Measurements from ENCODE around the gene RRAGB. TPM values are rescaled to one million over a fixed set of nuclear protein-coding genes. Genes with fewer than 3 reads are reported as not detected.
"Not testable (repeated sequence)": the region's sequence is repeated elsewhere in the genome, so short reads cannot be mapped to it uniquely, and the experiment has no call there.

Gene RRAGB, protein sequence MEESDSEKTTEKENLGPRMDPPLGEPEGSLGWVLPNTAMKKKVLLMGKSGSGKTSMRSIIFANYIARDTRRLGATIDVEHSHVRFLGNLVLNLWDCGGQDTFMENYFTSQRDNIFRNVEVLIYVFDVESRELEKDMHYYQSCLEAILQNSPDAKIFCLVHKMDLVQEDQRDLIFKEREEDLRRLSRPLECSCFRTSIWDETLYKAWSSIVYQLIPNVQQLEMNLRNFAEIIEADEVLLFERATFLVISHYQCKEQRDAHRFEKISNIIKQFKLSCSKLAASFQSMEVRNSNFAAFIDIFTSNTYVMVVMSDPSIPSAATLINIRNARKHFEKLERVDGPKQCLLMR
- total RNA-seq = 20.2 TPM
- polyA plus RNA-seq = 51.3 TPM
- long read RNA-seq, donor 1 = 0 reads
- long read RNA-seq, donor 2, transcript RRAGB-202 (10 exons, 2,061 nt) = major isoform, 8 of 10 reads
- long read RNA-seq, donor 2, partial matches to known transcripts = 0 of 10 reads
- long read RNA-seq, donor 2, other reads (novel, unspliced or antisense) = 0 of 10 reads
- long read RNA-seq, donor 3, partial matches to known transcripts = 0 of 4 reads
- long read RNA-seq, donor 3, other reads (novel, unspliced or antisense) = 0 of 4 reads
- long read RNA-seq, donor 4, partial matches to known transcripts = 0 of 1 reads
- long read RNA-seq, donor 4, other reads (novel, unspliced or antisense) = 0 of 1 reads
- long read RNA-seq, donor 5, partial matches to known transcripts = 0 of 8 reads
- long read RNA-seq, donor 5, other reads (novel, unspliced or antisense) = 0 of 8 reads
- long read RNA-seq, donor 6, partial matches to known transcripts = 0 of 2 reads
- long read RNA-seq, donor 6, other reads (novel, unspliced or antisense) = 0 of 2 reads
- long read RNA-seq, donor 7, partial matches to known transcripts = 0 of 5 reads
- long read RNA-seq, donor 7, other reads (novel, unspliced or antisense) = 0 of 5 reads
- long read RNA-seq, donor 8 = 0 reads
- long read RNA-seq, donor 9, partial matches to known transcripts = 0 of 1 reads
- long read RNA-seq, donor 9, other reads (novel, unspliced or antisense) = 0 of 1 reads
- long read RNA-seq, donor 10, partial matches to known transcripts = 0 of 2 reads
- long read RNA-seq, donor 10, other reads (novel, unspliced or antisense) = 0 of 2 reads

DNA sequence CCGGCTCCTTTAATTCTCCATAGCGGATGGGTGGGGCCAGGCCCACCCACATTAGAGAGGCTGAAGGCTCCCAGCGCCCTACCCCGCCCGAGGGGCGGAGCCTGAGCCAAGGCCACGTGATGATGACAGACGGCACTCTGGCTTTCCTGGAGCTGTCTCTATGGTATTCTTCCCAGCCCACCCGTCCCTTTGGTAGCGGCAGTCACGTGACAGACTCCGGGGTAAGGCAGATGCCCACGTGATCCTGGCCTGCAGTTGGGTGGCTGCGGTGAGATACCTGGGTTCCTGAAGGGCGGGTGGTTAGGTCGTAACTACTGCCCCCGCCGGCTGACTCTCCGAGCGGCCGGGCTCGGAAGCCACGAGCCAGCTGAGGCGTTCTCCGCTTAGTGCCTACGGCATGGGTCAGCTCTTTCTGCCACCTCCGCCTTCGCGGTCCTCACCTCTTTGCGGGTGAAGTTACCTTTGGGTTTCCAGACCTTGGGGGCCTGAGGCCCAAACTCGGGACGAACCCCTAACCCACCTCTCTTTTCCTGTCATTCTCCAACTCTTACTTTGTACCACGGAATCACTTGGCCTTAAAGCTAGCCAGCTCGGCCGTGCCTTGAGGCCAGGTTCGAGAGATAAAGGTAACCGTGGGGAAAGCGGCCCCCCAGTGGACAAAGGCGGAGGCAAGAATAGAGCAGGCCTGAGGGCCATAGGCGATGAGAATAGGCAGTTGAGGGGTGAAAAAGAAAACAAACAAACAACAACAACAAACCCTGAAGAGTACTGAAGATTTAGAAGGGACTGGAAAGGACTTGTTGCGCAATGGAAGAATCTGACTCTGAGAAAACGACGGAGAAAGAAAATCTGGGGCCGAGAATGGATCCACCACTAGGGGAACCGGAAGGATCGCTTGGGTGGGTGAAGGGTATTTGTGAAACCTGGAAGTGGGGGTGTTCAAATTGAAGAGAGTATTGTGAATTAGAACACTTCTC is at the start of gene RRAGB:
TSS of gene RRAGB (plus strand) at position 229 of the 977 bp plus-strand sequence. CDS start at position 808, 579 bp downstream.
- Histone ChIP-seq H3K9me3 (ENCODE audit: control insufficient read depth in 2 of 2, insufficient read depth in 1 of 2, low read length in 1 of 2) (no peaks in the 10 kb centered on the region), H3K36me3 (ENCODE audit: control insufficient read depth in 2 of 2, insufficient read depth in 2 of 2, low read length in 1 of 2) (peaks cover 0 to 7% of the 10 kb centered on the region in 2 donors), H3K27ac (ENCODE audit: low read depth in 1 of 2, low read length in 1 of 2) (peak within 1 kb of the TSS; percentile 91 to 92), H3K27me3 (ENCODE audit: control insufficient read depth in 2 of 2, insufficient read depth in 1 of 2, low read length in 1 of 2) (no peaks in the 10 kb centered on the region), H3K4me3 (ENCODE audit: low read length in 2 of 2) (peak within 1 kb of the TSS; percentile 75 to 76), H3K4me1 (ENCODE audit: control insufficient read depth in 2 of 2, insufficient read depth in 2 of 2, low read length in 2 of 2) (peaks cover 0 to 3% of the 10 kb centered on the region in 2 donors)
- DNase-seq (ENCODE audit: low read depth in 6 of 9, low spot score in 9 of 9) = peak; percentile 71 to 96 (median 88)
- WGBS = under 1% methylated on average over 46 of the region's 46 CpGs

DNA sequence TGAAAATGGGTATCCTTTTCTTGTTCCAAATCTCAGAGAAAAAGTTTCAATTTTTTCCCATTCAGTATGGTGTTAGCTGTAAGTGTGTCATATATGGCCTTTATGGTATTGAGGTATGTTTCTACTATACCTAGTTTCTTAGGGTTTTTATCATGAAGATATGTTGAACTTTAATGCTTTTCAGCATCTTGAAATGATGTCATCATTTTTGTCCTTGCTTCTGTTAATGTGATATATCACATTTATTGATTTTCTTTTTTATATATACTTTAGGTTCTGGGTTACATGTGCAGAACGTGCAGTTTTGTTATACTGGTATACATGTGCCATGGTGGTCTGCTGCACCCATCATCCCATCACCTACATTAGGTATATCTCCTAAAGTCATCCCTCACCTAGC is 49.5 kb upstream of the RRAGB start:
- H3K27ac ChIP-seq (ENCODE audit: low read depth in 1 of 2, low read length in 1 of 2) = no peak overlapping the region
- no peaks in the 10 kb centered on the region for H3K9me3 ChIP-seq (ENCODE audit: control insufficient read depth in 2 of 2, insufficient read depth in 1 of 2, low read length in 1 of 2)
- H3K27me3 ChIP-seq (ENCODE audit: control insufficient read depth in 2 of 2, insufficient read depth in 1 of 2, low read length in 1 of 2) = no peaks in the 10 kb centered on the region
- 93% methylated on average over 1 of the region's 1 CpG for WGBS
- no peaks in the 10 kb centered on the region for H3K36me3 ChIP-seq (ENCODE audit: control insufficient read depth in 2 of 2, insufficient read depth in 2 of 2, low read length in 1 of 2)
- no peak overlapping the region for H3K4me3 ChIP-seq (ENCODE audit: low read length in 2 of 2)
- no peaks in the 10 kb centered on the region for H3K4me1 ChIP-seq (ENCODE audit: control insufficient read depth in 2 of 2, insufficient read depth in 2 of 2, low read length in 2 of 2)
- no peak for DNase-seq (ENCODE audit: low read depth in 6 of 9, low spot score in 9 of 9)

DNA sequence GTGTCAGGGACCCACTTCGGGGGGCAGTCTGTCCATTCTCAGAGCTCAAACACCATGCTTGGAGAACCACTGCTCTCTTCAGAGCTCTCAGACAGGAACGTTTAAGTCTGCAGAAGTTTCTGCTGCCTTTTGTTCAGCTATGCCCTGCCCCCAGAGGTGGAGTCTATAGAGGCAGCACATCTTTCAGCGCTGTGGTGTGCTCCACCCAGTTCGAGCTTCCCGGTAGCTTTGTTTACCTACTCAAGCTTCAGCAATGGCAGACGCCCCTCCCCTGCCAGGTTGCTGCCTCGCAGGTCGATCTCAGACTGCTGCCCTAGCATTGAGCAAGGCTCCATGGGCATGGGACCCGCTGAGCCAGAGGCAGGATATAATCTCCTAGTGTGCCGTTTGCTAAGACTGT is 29.0 kb upstream of the RRAGB start:
- not testable (repeated sequence) for H3K4me3 ChIP-seq (ENCODE audit: low read length in 2 of 2); H3K27ac ChIP-seq (ENCODE audit: low read depth in 1 of 2, low read length in 1 of 2); H3K4me1 ChIP-seq (ENCODE audit: control insufficient read depth in 2 of 2, insufficient read depth in 2 of 2, low read length in 2 of 2); H3K36me3 ChIP-seq (ENCODE audit: control insufficient read depth in 2 of 2, insufficient read depth in 2 of 2, low read length in 1 of 2); DNase-seq (ENCODE audit: low read depth in 6 of 9, low spot score in 9 of 9); H3K27me3 ChIP-seq (ENCODE audit: control insufficient read depth in 2 of 2, insufficient read depth in 1 of 2, low read length in 1 of 2)
- 93% methylated on average over 10 of the region's 10 CpGs for WGBS
- H3K9me3 ChIP-seq (ENCODE audit: control insufficient read depth in 2 of 2, insufficient read depth in 1 of 2, low read length in 1 of 2) = peaks cover 0 to 14% of the 10 kb centered on the region in 2 donors

DNA sequence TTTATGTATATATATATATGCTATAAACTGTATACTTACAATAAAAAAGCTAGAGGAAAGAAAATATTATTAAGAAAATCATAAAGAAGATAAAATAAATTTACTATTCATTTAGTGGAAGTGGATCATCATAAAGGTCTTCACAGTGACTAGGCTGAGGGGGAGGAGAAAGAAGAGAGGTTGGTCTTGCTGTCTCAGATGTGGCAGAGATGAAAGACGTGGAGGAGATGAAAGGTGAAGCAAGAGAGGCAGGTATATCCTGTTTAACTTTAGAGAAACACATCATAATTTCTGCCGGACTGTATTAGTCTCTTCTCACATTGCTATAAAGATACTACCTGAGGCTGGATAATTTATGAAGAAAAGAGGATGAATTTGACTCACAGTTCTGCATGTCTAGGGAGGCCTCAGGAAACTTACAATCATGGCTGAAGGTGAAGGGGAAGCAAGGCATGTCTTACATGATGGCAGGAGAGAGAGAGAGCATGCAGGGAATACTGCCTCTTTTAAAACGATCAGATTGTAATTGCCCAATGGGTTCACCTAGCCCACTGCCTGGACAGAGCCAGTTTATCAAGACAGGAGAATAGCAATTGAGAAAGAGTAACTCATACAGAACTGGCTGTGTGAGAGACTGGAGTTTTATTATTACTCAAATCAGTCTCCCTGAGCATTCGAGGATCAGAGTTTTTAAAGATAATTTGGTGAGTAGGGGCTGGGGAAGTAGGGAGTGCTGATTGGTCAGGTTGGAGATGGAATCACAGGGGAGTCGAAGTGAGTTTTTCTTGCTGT is 22.1 kb upstream of the RRAGB start:
- WGBS = 66% methylated on average over 5 of the region's 5 CpGs

DNA sequence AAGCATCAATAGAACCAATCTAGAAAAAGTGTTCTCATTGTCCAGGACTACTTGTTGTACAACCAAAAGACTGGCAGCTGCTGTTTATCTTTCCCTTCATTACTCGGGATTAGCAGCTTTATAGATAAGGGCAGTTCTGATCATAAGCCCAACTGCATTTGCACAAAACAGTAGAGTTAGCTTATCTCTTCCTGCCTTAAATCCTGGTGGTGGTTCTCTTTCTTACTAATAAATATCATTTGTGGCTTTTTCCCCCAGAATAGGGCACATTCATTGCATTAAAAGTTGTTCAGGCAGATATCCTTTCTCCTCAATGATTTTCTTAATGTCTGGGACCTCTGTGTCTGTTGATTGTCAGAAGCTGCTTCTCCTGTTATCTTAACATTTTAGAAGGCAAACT is 20.2 kb upstream of the RRAGB start:
- Histone ChIP-seq H3K4me1 (ENCODE audit: control insufficient read depth in 2 of 2, insufficient read depth in 2 of 2, low read length in 2 of 2) (no peaks in the 10 kb centered on the region), H3K4me3 (ENCODE audit: low read length in 2 of 2) (no peak overlapping the region), H3K9me3 (ENCODE audit: control insufficient read depth in 2 of 2, insufficient read depth in 1 of 2, low read length in 1 of 2) (peaks cover 0 to 4% of the 10 kb centered on the region in 2 donors), H3K27ac (ENCODE audit: low read depth in 1 of 2, low read length in 1 of 2) (no peak overlapping the region), H3K36me3 (ENCODE audit: control insufficient read depth in 2 of 2, insufficient read depth in 2 of 2, low read length in 1 of 2) (no peaks in the 10 kb centered on the region), H3K27me3 (ENCODE audit: control insufficient read depth in 2 of 2, insufficient read depth in 1 of 2, low read length in 1 of 2) (no peaks in the 10 kb centered on the region)
- 74% methylated on average over 1 of the region's 1 CpG for WGBS
- no peak for DNase-seq (ENCODE audit: low read depth in 6 of 9, low spot score in 9 of 9)

More for the DNA sequence above, 22.1 kb upstream of the RRAGB start:
- no peaks in the 10 kb centered on the region for H3K9me3 ChIP-seq (ENCODE audit: control insufficient read depth in 2 of 2, insufficient read depth in 1 of 2, low read length in 1 of 2)
- no peaks in the 10 kb centered on the region for H3K36me3 ChIP-seq (ENCODE audit: control insufficient read depth in 2 of 2, insufficient read depth in 2 of 2, low read length in 1 of 2)
- H3K4me1 ChIP-seq (ENCODE audit: control insufficient read depth in 2 of 2, insufficient read depth in 2 of 2, low read length in 2 of 2) = no peaks in the 10 kb centered on the region
- no peak overlapping the region for H3K4me3 ChIP-seq (ENCODE audit: low read length in 2 of 2)
- DNase-seq (ENCODE audit: low read depth in 6 of 9, low spot score in 9 of 9) = peak in 4 of 9 donors; percentile 8 to 62 (median 16)
- H3K27ac ChIP-seq (ENCODE audit: low read depth in 1 of 2, low read length in 1 of 2) = no peak overlapping the region
- H3K27me3 ChIP-seq (ENCODE audit: control insufficient read depth in 2 of 2, insufficient read depth in 1 of 2, low read length in 1 of 2) = no peaks in the 10 kb centered on the region

DNA sequence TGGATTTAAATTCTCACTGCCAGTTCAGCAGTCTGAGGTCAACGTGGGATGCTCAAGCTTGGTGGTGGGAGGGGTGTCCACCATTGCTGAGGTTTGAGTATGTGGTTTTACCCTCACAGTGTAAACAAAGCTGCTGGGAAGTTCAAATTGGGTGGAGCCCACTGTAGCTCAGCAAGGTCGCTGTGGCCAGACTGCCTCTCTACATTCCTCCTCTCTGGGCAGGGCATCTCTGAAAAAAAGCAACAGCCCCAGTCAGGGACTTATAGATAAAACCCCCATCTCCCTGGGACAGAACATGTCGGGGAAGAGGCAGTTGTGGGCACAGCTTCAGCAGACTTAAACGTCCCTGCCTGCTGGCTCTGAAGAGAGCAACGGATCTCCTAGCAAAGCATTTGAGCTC is 14.9 kb upstream of the RRAGB start:
- 71% methylated on average over 5 of the region's 5 CpGs for WGBS
- Histone ChIP-seq H3K9me3 (ENCODE audit: control insufficient read depth in 2 of 2, insufficient read depth in 1 of 2, low read length in 1 of 2) (peaks cover 0 to 6% of the 10 kb centered on the region in 2 donors), H3K27ac (ENCODE audit: low read depth in 1 of 2, low read length in 1 of 2) (no peak overlapping the region), H3K4me1 (ENCODE audit: control insufficient read depth in 2 of 2, insufficient read depth in 2 of 2, low read length in 2 of 2) (no peaks in the 10 kb centered on the region), H3K36me3 (ENCODE audit: control insufficient read depth in 2 of 2, insufficient read depth in 2 of 2, low read length in 1 of 2) (no peaks in the 10 kb centered on the region), H3K27me3 (ENCODE audit: control insufficient read depth in 2 of 2, insufficient read depth in 1 of 2, low read length in 1 of 2) (no peaks in the 10 kb centered on the region), H3K4me3 (ENCODE audit: low read length in 2 of 2) (no peak overlapping the region)
- no peak for DNase-seq (ENCODE audit: low read depth in 6 of 9, low spot score in 9 of 9)

DNA sequence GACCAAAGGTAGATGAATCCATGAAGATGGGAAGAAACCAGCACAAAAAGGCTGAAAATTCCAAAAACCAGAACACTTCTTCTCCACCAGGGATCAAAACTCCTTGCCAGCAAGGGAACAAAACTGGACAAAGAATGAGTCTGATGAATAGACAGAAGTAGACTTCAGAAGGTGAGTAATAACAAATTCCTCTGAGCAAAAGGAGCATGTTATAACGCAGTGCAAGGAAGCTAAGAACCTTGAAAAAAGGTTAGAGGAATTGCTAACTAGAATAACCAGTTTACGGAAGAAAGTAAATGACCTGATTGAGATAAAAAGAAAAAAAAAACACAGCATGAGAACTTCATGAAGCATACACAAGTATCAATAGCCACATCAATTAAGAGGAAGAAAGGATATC is 14.1 kb upstream of the RRAGB start:
- DNase-seq (ENCODE audit: low read depth in 6 of 9, low spot score in 9 of 9); H3K36me3 ChIP-seq (ENCODE audit: control insufficient read depth in 2 of 2, insufficient read depth in 2 of 2, low read length in 1 of 2); H3K27ac ChIP-seq (ENCODE audit: low read depth in 1 of 2, low read length in 1 of 2); H3K9me3 ChIP-seq (ENCODE audit: control insufficient read depth in 2 of 2, insufficient read depth in 1 of 2, low read length in 1 of 2); H3K4me3 ChIP-seq (ENCODE audit: low read length in 2 of 2); H3K27me3 ChIP-seq (ENCODE audit: control insufficient read depth in 2 of 2, insufficient read depth in 1 of 2, low read length in 1 of 2); H3K4me1 ChIP-seq (ENCODE audit: control insufficient read depth in 2 of 2, insufficient read depth in 2 of 2, low read length in 2 of 2): not testable (repeated sequence)
- 92% methylated on average over 2 of the region's 2 CpGs for WGBS

DNA sequence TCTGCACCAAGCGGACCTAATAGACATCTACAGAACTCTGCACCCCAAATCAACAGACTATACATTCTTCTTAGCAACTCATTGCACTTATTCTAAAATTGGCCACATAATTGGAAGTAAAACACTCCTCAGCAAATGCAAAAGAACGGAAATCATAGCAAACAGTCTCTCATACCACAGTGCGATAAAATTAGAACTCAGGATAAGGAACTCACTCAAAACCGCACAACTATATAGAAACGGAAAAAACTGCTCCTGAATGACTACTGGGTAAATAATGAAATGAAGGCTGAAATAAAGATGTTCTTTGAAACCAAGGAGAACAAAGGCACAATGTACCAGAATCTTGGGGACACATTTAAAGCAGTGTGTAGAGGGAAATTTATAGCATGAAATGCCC is 12.5 kb upstream of the RRAGB start:
- not testable (repeated sequence) for H3K27me3 ChIP-seq (ENCODE audit: control insufficient read depth in 2 of 2, insufficient read depth in 1 of 2, low read length in 1 of 2); H3K4me3 ChIP-seq (ENCODE audit: low read length in 2 of 2); H3K36me3 ChIP-seq (ENCODE audit: control insufficient read depth in 2 of 2, insufficient read depth in 2 of 2, low read length in 1 of 2); H3K4me1 ChIP-seq (ENCODE audit: control insufficient read depth in 2 of 2, insufficient read depth in 2 of 2, low read length in 2 of 2); H3K27ac ChIP-seq (ENCODE audit: low read depth in 1 of 2, low read length in 1 of 2); DNase-seq (ENCODE audit: low read depth in 6 of 9, low spot score in 9 of 9); H3K9me3 ChIP-seq (ENCODE audit: control insufficient read depth in 2 of 2, insufficient read depth in 1 of 2, low read length in 1 of 2)
- 38% methylated on average over 5 of the region's 5 CpGs for WGBS

Data from thymus (tissue), 14 donors.